Nephron (organoid): Measurements from ENCODE around the gene FBXL17.

ENCODE experiments used
- H3K27ac Mint-ChIP-seq, 3 experiments: 2 replicates each; pipeline ENCODE4 v1.8.0; 2020; ENCODE audit warnings: mixed read lengths in 3 of 3, mild to moderate bottlenecking in 2 of 3, moderate library complexity in 1 of 3
- H3K27me3 Mint-ChIP-seq: 2 replicates; pipeline ENCODE4 v1.8.0; 2021; ENCODE audit warnings: low read depth, mild to moderate bottlenecking, moderate library complexity, mixed read lengths
- H3K36me3 Mint-ChIP-seq: 2 replicates; pipeline ENCODE4 v1.8.0; 2020; ENCODE audit warnings: low read depth, mixed read lengths
- H3K4me1 Mint-ChIP-seq: 2 replicates; pipeline ENCODE4 v1.8.0; 2020; ENCODE audit warnings: mixed read lengths
- H3K4me3 Mint-ChIP-seq, 3 experiments: 2 replicates each; pipeline ENCODE4 v1.8.0; 2020; ENCODE audit warnings: mild to moderate bottlenecking in 3 of 3, mixed read lengths in 3 of 3, moderate library complexity in 2 of 3
- H3K9me3 Mint-ChIP-seq: 2 replicates; pipeline ENCODE4 v1.8.0; 2020; ENCODE audit warnings: mixed read lengths
- CTCF ChIP-seq, 3 experiments: fragments of 200-600 bp; sonication (generic); IDR thresholded peaks; one replicate each; pipeline ENCODE4 v1.5.0; 2021; ENCODE audit warnings: antibody characterized with exemption in 3 of 3; ENCODE audit not compliant: unreplicated experiment in 3 of 3

The FBXL17 gene

GRCh38 chr5:107936515-107936914 lies 445.4 kb downstream of the FBXL17 start:
- TF ChIP-seq CTCF (IDR thresholded peaks at IDR 0.05; ENCODE audit: unreplicated experiment in 3 of 3), result no peak
- H3K9me3 Mint-ChIP-seq, result no peaks in the 10 kb centered on the region
- no peak overlapping the region for H3K27ac Mint-ChIP-seq
- peaks cover 11% of the 10 kb centered on the region for H3K4me1 Mint-ChIP-seq
- no peaks in the 10 kb centered on the region for H3K27me3 Mint-ChIP-seq
- H3K36me3 Mint-ChIP-seq, result no peaks in the 10 kb centered on the region
- H3K4me3 Mint-ChIP-seq, result no peak overlapping the region

- no peak overlapping the region for H3K27ac Mint-ChIP-seq
- no peaks in the 10 kb centered on the region for H3K36me3 Mint-ChIP-seq
- H3K27me3 Mint-ChIP-seq, result no peaks in the 10 kb centered on the region
- TF ChIP-seq CTCF (IDR thresholded peaks at IDR 0.05; ENCODE audit: unreplicated experiment in 3 of 3), result no peak
- H3K4me1 Mint-ChIP-seq, result peaks cover 11% of the 10 kb centered on the region
- no peaks in the 10 kb centered on the region for H3K9me3 Mint-ChIP-seq
- H3K4me3 Mint-ChIP-seq, result no peak overlapping the region
Measured at GRCh38 chr5:107935645-107936044, 446.3 kb downstream of the FBXL17 start.

DNA sequence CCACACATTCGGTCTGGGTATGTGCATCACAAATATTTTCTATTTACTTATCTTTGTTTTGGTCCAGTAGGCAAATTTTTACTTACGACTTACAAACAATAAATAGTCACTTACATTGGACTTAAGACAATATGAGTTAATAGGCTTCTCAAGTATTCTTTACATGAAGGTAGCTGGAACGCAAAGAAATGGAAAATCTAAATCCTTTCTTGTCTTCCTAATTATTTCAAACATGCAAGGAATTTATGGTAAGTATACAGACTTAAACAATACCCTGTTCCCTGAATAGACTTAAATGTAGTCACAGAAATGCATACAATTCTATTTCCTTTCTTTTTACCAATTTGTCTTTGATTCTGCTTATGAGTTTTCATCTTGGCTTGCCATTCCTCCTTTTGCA lies 448.6 kb downstream of the FBXL17 start:
- Mint-ChIP-seq H3K36me3 (no peaks in the 10 kb centered on the region), H3K27me3 (no peaks in the 10 kb centered on the region), H3K9me3 (no peaks in the 10 kb centered on the region), H3K4me3 (no peak overlapping the region), H3K4me1 (peaks cover 11% of the 10 kb centered on the region), H3K27ac (no peak overlapping the region)
- no peak for TF ChIP-seq CTCF (IDR thresholded peaks at IDR 0.05; ENCODE audit: unreplicated experiment in 3 of 3)

DNA sequence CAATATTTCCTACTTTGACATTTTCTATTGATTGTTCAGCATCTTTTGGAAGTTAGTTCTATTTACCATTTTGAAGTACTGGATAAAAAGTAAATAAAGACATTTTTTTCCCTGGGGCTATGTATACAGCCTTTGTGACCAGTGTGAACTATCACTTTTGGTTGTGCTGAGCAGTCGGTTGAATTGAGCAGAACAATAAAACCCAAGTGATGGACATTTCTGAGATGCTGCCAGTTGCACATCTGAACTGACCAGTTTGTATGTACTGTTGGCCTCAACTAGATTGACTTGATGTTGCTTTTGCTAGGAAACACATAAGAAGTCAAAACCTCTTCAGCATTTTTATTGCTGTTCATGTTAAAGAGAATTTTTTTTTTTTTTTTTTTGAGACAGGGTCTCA lies 451.0 kb downstream of the FBXL17 start:
- no peak for TF ChIP-seq CTCF (IDR thresholded peaks at IDR 0.05; ENCODE audit: unreplicated experiment in 3 of 3)
- Mint-ChIP-seq H3K27ac (no peak overlapping the region), H3K4me3 (no peak overlapping the region), H3K36me3 (no peaks in the 10 kb centered on the region), H3K9me3 (no peaks in the 10 kb centered on the region), H3K27me3 (no peaks in the 10 kb centered on the region), H3K4me1 (no peaks in the 10 kb centered on the region)

GRCh38 chr5:107930092-107930491 lies 451.8 kb downstream of the FBXL17 start:
- H3K27me3 Mint-ChIP-seq, result no peaks in the 10 kb centered on the region
- H3K36me3 Mint-ChIP-seq, result no peaks in the 10 kb centered on the region
- no peak for TF ChIP-seq CTCF (IDR thresholded peaks at IDR 0.05; ENCODE audit: unreplicated experiment in 3 of 3)
- H3K9me3 Mint-ChIP-seq, result no peaks in the 10 kb centered on the region
- no peak overlapping the region for H3K4me3 Mint-ChIP-seq
- H3K4me1 Mint-ChIP-seq, result no peaks in the 10 kb centered on the region
- H3K27ac Mint-ChIP-seq, result no peak overlapping the region

DNA sequence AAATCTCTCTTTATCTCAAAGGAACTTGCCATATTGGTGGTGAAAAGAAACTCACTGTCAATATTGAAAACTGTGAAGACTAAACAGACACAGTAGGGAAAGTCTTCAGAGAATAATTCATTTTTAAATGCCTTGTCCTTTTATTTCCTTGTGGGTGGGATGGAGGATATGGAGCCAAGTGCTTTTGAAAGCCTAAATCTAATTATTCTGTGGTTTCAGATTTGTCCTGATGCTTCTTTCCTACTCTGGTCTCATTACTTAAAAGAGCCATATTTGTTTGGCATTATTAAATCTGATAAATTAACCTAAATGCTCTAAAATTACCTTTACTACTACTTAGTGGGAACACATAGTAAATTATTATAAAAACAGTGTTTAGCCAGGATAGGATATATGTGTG lies 452.8 kb downstream of the FBXL17 start:
- no peaks in the 10 kb centered on the region for H3K36me3 Mint-ChIP-seq
- H3K4me3 Mint-ChIP-seq, result no peak overlapping the region
- H3K27ac Mint-ChIP-seq, result no peak overlapping the region
- H3K4me1 Mint-ChIP-seq, result no peaks in the 10 kb centered on the region
- H3K27me3 Mint-ChIP-seq, result no peaks in the 10 kb centered on the region
- H3K9me3 Mint-ChIP-seq, result no peaks in the 10 kb centered on the region
- TF ChIP-seq CTCF (IDR thresholded peaks at IDR 0.05; ENCODE audit: unreplicated experiment in 3 of 3), result no peak
